ENCODE data around the gene SMYD3. TPM values are rescaled to one million over a fixed set of nuclear protein-coding genes. Genes with fewer than 3 reads are reported as not detected.

The SMYD3 gene
- total RNA-seq, 1 donor from 2014 or later: 0.32 TPM

DNA sequence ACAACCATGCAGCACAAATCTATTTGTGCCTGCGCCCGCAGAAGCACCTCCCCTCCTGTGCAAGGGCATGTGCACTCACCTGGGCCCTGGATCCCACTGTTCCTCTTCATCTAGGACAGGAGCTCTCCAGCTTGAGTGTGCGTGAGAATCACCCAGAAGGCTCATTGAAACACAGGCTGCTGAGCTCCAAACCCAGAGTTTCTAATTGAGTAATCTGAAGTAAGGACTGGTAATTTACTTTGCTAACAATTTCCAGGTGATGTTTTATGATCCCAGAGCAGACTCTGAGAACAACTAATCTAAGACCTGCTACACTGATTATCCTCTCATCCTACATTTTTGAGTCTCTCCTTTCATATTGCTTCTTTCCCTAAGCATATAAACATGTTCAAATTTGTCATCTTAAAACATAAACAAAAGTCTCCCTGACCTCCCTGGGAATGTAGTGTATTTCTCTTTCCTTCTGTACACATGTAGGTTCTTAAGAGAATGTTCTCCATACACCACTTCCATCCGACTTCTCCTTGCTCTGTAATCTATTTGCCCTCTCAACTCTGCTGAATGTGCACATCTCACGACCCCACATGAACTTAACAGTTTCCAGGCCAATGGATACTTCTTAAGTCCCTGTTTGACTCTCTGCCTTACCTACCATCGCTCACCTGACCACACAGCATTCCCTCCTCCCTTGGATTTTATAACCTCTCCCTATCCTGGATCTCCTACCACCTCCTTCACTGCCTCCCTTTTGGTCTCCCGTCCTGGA, 522.5 kb downstream of the SMYD3 start:
- H3K27ac ChIP-seq: no peak overlapping the region
- no peak for DNase-seq (ENCODE audit: low spot score in 2 of 2)
- H3K9me3 ChIP-seq: no peaks in the 10 kb centered on the region
- intact Hi-C loops (cut with DNase I): no loop called here
- H3K27me3 ChIP-seq: no peaks in the 10 kb centered on the region
- no peaks in the 10 kb centered on the region for H3K4me1 ChIP-seq
- no peak overlapping the region for H3K4me3 ChIP-seq
- TF ChIP-seq, protein P1, sequence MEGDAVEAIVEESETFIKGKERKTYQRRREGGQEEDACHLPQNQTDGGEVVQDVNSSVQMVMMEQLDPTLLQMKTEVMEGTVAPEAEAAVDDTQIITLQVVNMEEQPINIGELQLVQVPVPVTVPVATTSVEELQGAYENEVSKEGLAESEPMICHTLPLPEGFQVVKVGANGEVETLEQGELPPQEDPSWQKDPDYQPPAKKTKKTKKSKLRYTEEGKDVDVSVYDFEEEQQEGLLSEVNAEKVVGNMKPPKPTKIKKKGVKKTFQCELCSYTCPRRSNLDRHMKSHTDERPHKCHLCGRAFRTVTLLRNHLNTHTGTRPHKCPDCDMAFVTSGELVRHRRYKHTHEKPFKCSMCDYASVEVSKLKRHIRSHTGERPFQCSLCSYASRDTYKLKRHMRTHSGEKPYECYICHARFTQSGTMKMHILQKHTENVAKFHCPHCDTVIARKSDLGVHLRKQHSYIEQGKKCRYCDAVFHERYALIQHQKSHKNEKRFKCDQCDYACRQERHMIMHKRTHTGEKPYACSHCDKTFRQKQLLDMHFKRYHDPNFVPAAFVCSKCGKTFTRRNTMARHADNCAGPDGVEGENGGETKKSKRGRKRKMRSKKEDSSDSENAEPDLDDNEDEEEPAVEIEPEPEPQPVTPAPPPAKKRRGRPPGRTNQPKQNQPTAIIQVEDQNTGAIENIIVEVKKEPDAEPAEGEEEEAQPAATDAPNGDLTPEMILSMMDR (IDR thresholded peaks at IDR 0.05): no peak
- H3K36me3 ChIP-seq: no peaks in the 10 kb centered on the region

DNA sequence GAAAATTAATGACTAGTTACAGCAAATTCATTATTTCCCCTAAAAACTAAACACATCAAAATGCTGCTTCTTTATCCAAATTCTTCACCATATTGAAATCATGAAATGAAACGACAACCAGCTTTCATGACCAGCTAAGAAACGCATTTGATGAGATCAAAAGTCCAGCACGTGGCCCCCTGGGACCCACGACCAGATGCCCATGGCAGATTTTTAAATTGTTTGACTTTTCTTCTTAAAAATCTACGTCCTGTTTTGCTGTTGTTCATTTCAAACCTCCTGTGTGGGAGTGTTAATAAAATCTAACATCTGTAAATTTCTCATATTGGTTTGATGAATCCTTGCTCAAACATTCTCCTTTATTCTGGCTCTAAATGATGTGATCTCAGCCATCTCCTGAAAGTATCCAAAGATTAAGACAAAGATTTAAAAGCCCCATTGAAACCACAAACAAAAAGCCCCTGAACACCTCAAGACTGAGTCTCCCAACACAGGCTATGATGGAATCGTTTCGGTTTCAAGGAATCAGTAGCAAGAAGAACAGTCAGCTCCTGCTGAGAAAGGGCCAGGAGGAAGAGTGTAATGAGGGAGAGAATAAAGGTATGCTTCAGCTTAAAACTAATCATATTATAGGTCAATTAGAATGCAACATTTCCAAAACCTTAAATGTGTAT, 523.6 kb downstream of the SMYD3 start:
- intact Hi-C loops (cut with DNase I): no loop called here
- Histone ChIP-seq H3K27ac (no peak overlapping the region), H3K4me1 (no peaks in the 10 kb centered on the region), H3K9me3 (no peaks in the 10 kb centered on the region), H3K27me3 (no peaks in the 10 kb centered on the region), H3K36me3 (no peaks in the 10 kb centered on the region), H3K4me3 (no peak overlapping the region)
- no peak for DNase-seq (ENCODE audit: low spot score in 2 of 2)
- TF ChIP-seq, protein P1 (IDR thresholded peaks at IDR 0.05): no peak

- no peaks in the 10 kb centered on the region for H3K27me3 ChIP-seq
- H3K9me3 ChIP-seq: no peaks in the 10 kb centered on the region
- no peaks in the 10 kb centered on the region for H3K36me3 ChIP-seq
- H3K27ac ChIP-seq: no peak overlapping the region
- DNase-seq (ENCODE audit: low spot score in 2 of 2): no peak
- no peak overlapping the region for H3K4me3 ChIP-seq
- H3K4me1 ChIP-seq: no peaks in the 10 kb centered on the region
- intact Hi-C loops (cut with DNase I): no loop called here
- TF ChIP-seq, protein P1 (IDR thresholded peaks at IDR 0.05): no peak
Measured at GRCh38 chr1:245979589-245979988, 527.5 kb downstream of the SMYD3 start.

DNA sequence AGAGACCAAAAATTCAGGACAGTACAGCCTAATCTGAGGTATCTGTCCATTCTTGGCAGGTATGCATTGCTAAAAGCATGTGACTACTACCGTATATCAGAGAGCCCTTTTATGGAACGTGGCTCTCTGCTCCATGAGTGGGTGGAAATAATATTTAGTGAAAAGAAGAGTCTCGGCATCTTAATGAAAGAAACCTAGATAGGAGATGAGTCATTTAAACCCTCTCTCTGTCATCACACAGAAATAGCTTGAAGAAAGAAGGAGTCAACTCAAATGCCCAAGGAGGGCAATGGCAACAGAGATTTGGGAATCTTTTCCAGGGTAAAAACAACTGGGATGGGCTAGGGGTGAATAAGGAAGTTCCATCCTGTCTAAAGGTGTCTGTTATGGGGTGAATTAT, 528.2 kb downstream of the SMYD3 start:
- Histone ChIP-seq H3K9me3 (no peaks in the 10 kb centered on the region), H3K4me3 (no peak overlapping the region)

GRCh38 chr1:245972476-245972875, 534.6 kb downstream of the SMYD3 start:
- TF ChIP-seq, protein P1 (IDR thresholded peaks at IDR 0.05): no peak
- DNase-seq (ENCODE audit: low spot score in 2 of 2): no peak
- Histone ChIP-seq H3K4me3 (no peak overlapping the region), H3K4me1 (no peaks in the 10 kb centered on the region), H3K27ac (no peak overlapping the region), H3K36me3 (no peaks in the 10 kb centered on the region), H3K9me3 (no peaks in the 10 kb centered on the region), H3K27me3 (no peaks in the 10 kb centered on the region)
- intact Hi-C loops (cut with DNase I): no loop called here

More for the DNA sequence above, 528.2 kb downstream of the SMYD3 start:
- H3K4me1 ChIP-seq: no peaks in the 10 kb centered on the region
- intact Hi-C loops (cut with DNase I): no loop called here
- H3K36me3 ChIP-seq: no peaks in the 10 kb centered on the region
- H3K27ac ChIP-seq: no peak overlapping the region
- TF ChIP-seq, protein P1 (IDR thresholded peaks at IDR 0.05): no peak
- H3K27me3 ChIP-seq: no peaks in the 10 kb centered on the region
- DNase-seq (ENCODE audit: low spot score in 2 of 2): no peak
